Measurements from ENCODE around the gene NMD3. TPM values are rescaled to one million over a fixed set of nuclear protein-coding genes. Genes with fewer than 3 reads are reported as not detected.
"Not testable (repeated sequence)": the region's sequence is repeated elsewhere in the genome, so short reads cannot be mapped to it uniquely, and the experiment has no call there.

The NMD3 gene
- polyA plus RNA-seq, 1 donor from 2014 or later = 25.3 TPM

DNA sequence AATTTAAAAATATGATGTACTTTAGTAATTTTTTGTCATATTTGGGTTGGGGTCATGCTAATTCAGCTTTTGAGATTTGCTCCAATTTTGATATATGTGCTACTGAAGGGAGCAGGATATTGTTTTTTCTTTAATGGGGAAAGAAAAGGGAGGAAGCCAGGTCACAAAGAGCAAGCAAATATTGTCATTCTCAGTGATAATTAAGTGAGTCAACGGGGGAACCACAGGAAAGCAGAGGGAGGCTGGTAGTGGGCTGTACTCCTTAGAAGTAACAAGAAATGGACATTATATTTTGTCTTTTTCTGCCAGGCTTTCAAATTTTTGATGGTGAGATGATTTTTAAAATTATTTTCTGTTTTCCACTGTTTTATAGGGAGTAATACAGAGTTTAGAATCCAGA, 45.6 kb upstream of the NMD3 start:
- Histone ChIP-seq H4K20me1 (ENCODE audit: insufficient read depth) (no peaks in the 10 kb centered on the region), H3K36me3 (ENCODE audit: insufficient read depth, low read length) (no peaks in the 10 kb centered on the region), H3F3A (ENCODE audit: insufficient read depth, low read length, poor library complexity, severe bottlenecking) (no peaks in the 10 kb centered on the region), H3K27me3 (ENCODE audit: insufficient read depth, low read depth, low read length) (no peaks in the 10 kb centered on the region), H3K4me3 (ENCODE audit: low read length) (no peak overlapping the region), H3K4me2 (ENCODE audit: low read length) (no peak overlapping the region), H2AFZ (ENCODE audit: low read depth, low read length) (no peak overlapping the region), H3K9me2 (ENCODE audit: insufficient read depth, low read length) (no peaks in the 10 kb centered on the region), H3K79me2 (replicated peaks; ENCODE audit: insufficient read depth, low read length) (no peaks in the 10 kb centered on the region), H3K27ac (ENCODE audit: low read length) (no peak overlapping the region), H3K9ac (ENCODE audit: low read length) (no peak overlapping the region), H3K9me3 (ENCODE audit: low read length) (no peaks in the 10 kb centered on the region)
- TF ChIP-seq, protein P1, sequence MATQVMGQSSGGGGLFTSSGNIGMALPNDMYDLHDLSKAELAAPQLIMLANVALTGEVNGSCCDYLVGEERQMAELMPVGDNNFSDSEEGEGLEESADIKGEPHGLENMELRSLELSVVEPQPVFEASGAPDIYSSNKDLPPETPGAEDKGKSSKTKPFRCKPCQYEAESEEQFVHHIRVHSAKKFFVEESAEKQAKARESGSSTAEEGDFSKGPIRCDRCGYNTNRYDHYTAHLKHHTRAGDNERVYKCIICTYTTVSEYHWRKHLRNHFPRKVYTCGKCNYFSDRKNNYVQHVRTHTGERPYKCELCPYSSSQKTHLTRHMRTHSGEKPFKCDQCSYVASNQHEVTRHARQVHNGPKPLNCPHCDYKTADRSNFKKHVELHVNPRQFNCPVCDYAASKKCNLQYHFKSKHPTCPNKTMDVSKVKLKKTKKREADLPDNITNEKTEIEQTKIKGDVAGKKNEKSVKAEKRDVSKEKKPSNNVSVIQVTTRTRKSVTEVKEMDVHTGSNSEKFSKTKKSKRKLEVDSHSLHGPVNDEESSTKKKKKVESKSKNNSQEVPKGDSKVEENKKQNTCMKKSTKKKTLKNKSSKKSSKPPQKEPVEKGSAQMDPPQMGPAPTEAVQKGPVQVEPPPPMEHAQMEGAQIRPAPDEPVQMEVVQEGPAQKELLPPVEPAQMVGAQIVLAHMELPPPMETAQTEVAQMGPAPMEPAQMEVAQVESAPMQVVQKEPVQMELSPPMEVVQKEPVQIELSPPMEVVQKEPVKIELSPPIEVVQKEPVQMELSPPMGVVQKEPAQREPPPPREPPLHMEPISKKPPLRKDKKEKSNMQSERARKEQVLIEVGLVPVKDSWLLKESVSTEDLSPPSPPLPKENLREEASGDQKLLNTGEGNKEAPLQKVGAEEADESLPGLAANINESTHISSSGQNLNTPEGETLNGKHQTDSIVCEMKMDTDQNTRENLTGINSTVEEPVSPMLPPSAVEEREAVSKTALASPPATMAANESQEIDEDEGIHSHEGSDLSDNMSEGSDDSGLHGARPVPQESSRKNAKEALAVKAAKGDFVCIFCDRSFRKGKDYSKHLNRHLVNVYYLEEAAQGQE (IDR thresholded peaks at IDR 0.05; ENCODE audit: borderline replicate concordance) = no peak
- TF ChIP-seq EZH2 (IDR thresholded peaks at IDR 0.05; ENCODE audit: borderline replicate concordance, insufficient read depth, low read length, poor library complexity, severe bottlenecking) (no peak), TAF1 (IDR thresholded peaks at IDR 0.05; ENCODE audit: low read depth) (no peak), EP300 (conservative IDR thresholded peaks at IDR 0.05; ENCODE audit: poor library complexity, severe bottlenecking) (no peak), RAD21 (conservative IDR thresholded peaks at IDR 0.05) (no peak), SMC3 (conservative IDR thresholded peaks at IDR 0.05; ENCODE audit: poor library complexity) (no peak), POLR2AphosphoS5 (IDR thresholded peaks at IDR 0.05) (no peak), MXI1 (conservative IDR thresholded peaks at IDR 0.05; ENCODE audit: poor library complexity, severe bottlenecking) (no peak)
- TF ChIP-seq, protein P2, sequence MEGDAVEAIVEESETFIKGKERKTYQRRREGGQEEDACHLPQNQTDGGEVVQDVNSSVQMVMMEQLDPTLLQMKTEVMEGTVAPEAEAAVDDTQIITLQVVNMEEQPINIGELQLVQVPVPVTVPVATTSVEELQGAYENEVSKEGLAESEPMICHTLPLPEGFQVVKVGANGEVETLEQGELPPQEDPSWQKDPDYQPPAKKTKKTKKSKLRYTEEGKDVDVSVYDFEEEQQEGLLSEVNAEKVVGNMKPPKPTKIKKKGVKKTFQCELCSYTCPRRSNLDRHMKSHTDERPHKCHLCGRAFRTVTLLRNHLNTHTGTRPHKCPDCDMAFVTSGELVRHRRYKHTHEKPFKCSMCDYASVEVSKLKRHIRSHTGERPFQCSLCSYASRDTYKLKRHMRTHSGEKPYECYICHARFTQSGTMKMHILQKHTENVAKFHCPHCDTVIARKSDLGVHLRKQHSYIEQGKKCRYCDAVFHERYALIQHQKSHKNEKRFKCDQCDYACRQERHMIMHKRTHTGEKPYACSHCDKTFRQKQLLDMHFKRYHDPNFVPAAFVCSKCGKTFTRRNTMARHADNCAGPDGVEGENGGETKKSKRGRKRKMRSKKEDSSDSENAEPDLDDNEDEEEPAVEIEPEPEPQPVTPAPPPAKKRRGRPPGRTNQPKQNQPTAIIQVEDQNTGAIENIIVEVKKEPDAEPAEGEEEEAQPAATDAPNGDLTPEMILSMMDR (IDR thresholded peaks at IDR 0.05; ENCODE audit: poor library complexity, severe bottlenecking) = no peak

DNA sequence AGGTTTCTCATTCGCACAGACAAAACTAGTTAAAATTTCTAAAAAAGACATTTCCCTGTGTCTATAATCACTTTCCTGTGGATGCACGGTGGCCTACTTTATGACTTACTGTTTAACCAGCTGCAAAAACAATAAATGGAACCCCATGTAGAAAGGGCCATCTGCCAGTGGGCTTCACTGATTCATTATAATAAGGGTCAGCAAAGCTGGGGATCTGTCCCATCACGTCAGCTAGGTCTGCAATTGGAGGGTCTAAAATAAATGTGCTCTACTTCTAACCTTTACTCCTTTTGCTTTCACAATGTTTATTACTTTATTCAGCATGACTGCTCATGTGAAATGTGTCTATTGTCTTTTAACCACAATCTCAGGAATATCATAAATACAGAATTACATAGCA, 43.1 kb upstream of the NMD3 start:
- H3K4me3 ChIP-seq (ENCODE audit: low read length) = no peak overlapping the region
- H3K27ac ChIP-seq (ENCODE audit: low read length) = no peak overlapping the region
- no peaks in the 10 kb centered on the region for H3F3A ChIP-seq (ENCODE audit: insufficient read depth, low read length, poor library complexity, severe bottlenecking)
- no peaks in the 10 kb centered on the region for H3K9me2 ChIP-seq (ENCODE audit: insufficient read depth, low read length)
- H3K4me2 ChIP-seq (ENCODE audit: low read length) = no peak overlapping the region
- H3K9ac ChIP-seq (ENCODE audit: low read length) = no peak overlapping the region
- TF ChIP-seq EP300 (conservative IDR thresholded peaks at IDR 0.05; ENCODE audit: poor library complexity, severe bottlenecking) = no peak
- TF ChIP-seq SMC3 (conservative IDR thresholded peaks at IDR 0.05; ENCODE audit: poor library complexity) = no peak
- no peak for TF ChIP-seq RAD21 (conservative IDR thresholded peaks at IDR 0.05)
- no peak for TF ChIP-seq POLR2AphosphoS5 (IDR thresholded peaks at IDR 0.05)
- TF ChIP-seq MXI1 (conservative IDR thresholded peaks at IDR 0.05; ENCODE audit: poor library complexity, severe bottlenecking) = no peak
- no peak for TF ChIP-seq TAF1 (IDR thresholded peaks at IDR 0.05; ENCODE audit: low read depth)
- TF ChIP-seq EZH2 (IDR thresholded peaks at IDR 0.05; ENCODE audit: borderline replicate concordance, insufficient read depth, low read length, poor library complexity, severe bottlenecking) = no peak
- TF ChIP-seq, protein P1 (IDR thresholded peaks at IDR 0.05; ENCODE audit: borderline replicate concordance) = no peak
- TF ChIP-seq, protein P2 (IDR thresholded peaks at IDR 0.05; ENCODE audit: poor library complexity, severe bottlenecking) = no peak
- H4K20me1 ChIP-seq (ENCODE audit: insufficient read depth) = no peaks in the 10 kb centered on the region
- no peak overlapping the region for H2AFZ ChIP-seq (ENCODE audit: low read depth, low read length)
- H3K36me3 ChIP-seq (ENCODE audit: insufficient read depth, low read length) = no peaks in the 10 kb centered on the region
- H3K27me3 ChIP-seq (ENCODE audit: insufficient read depth, low read depth, low read length) = no peaks in the 10 kb centered on the region
- H3K79me2 ChIP-seq (replicated peaks; ENCODE audit: insufficient read depth, low read length) = no peaks in the 10 kb centered on the region
- H3K9me3 ChIP-seq (ENCODE audit: low read length) = no peaks in the 10 kb centered on the region

DNA sequence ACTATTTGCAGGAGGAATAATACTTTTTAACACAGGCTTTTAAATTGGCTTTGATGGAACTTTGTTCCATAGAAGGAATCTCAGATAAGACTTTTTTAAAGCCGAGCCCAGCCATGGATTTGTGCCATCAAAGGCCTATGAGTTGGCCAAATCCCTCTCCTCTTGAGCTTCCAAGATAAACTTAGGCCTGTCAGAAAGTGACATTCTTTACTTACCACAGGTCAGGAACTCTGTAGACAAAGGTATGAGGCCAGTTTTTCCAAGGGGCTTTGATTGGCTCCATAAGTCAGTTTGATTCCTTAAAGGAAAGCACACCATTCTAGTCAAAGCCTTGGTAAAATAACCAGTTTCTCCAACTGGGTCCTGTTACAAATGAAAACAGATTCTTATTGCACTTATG, 39.7 kb upstream of the NMD3 start:
- H3K4me2 ChIP-seq (ENCODE audit: low read length); H3K27ac ChIP-seq (ENCODE audit: low read length); H4K20me1 ChIP-seq (ENCODE audit: insufficient read depth); H3K36me3 ChIP-seq (ENCODE audit: insufficient read depth, low read length); H3K9ac ChIP-seq (ENCODE audit: low read length); H3F3A ChIP-seq (ENCODE audit: insufficient read depth, low read length, poor library complexity, severe bottlenecking); H3K9me3 ChIP-seq (ENCODE audit: low read length); H2AFZ ChIP-seq (ENCODE audit: low read depth, low read length); H3K79me2 ChIP-seq (replicated peaks; ENCODE audit: insufficient read depth, low read length); H3K27me3 ChIP-seq (ENCODE audit: insufficient read depth, low read depth, low read length); H3K4me3 ChIP-seq (ENCODE audit: low read length); H3K9me2 ChIP-seq (ENCODE audit: insufficient read depth, low read length): not testable (repeated sequence)

Data from neural cell (in vitro differentiated cells).